CD4-positive, alpha-beta memory T cell (primary cell): ENCODE measurements around the gene MIEF1. TPM values are rescaled to one million over a fixed set of nuclear protein-coding genes. Genes with fewer than 3 reads are reported as not detected.
A peak's percentile ranks its signal among the peaks of the same experiment; 100 is the strongest.

Experiments
- CTCF ChIA-PET: fragments of 350-600 bp; sonication (Branson Sonifier 250); formaldehyde crosslinking; loops from one replicate; lab custom pipeline; 2021; ENCODE audit warnings: inconsistent platforms; ENCODE audit not compliant: partially characterized antibody; lab: Charles Lee
- POLR2A ChIA-PET: fragments of 350-600 bp; sonication (Branson Sonifier 250); formaldehyde crosslinking; loops from one replicate; lab custom pipeline; 2021; ENCODE audit not compliant: partially characterized antibody; lab: Charles Lee
- DNase-seq, 5 donors: peaks; one replicate each; pipeline versions ENCODE4 v3.0.0 to v3.0.0-alpha.2; 2020 to 2022; ENCODE audit warnings: mixed read lengths in 1 of 5
- H3K27ac ChIP-seq: one replicate; pipeline ENCODE4 v1.7.0; 2013; ENCODE audit warnings: low read depth, low read length
- H3K27me3 ChIP-seq: 2 replicates; pipeline ENCODE4 v1.7.0; 2013; ENCODE audit warnings: mild to moderate bottlenecking, low read length, moderate library complexity; ENCODE audit not compliant: insufficient read depth
- H3K36me3 ChIP-seq: 2 replicates; pipeline ENCODE4 v1.7.0; 2013; ENCODE audit warnings: mild to moderate bottlenecking, low read length, moderate library complexity; ENCODE audit not compliant: insufficient read depth
- H3K4me1 ChIP-seq: 2 replicates; pipeline ENCODE4 v1.7.0; 2013; ENCODE audit warnings: mild to moderate bottlenecking, low read length, moderate library complexity; ENCODE audit not compliant: insufficient read depth
- H3K4me3 ChIP-seq, 2 donors: one replicate each; pipeline ENCODE4 v1.7.0; 2013; ENCODE audit warnings: low read length in 2 of 2, mild to moderate bottlenecking in 1 of 2
- H3K9me3 ChIP-seq, 2 donors: one replicate each; pipeline ENCODE4 v1.7.0; 2013; ENCODE audit warnings: low read length in 2 of 2, control low read depth in 1 of 2; ENCODE audit not compliant: control insufficient read depth in 1 of 2
- H3K27ac Mint-ChIP-seq, 7 donors: one replicate each; pipeline ENCODE4 v1.8.0; 2020 to 2021; ENCODE audit warnings: mixed read lengths in 7 of 7, mild to moderate bottlenecking in 6 of 7, inconsistent platforms in 3 of 7, moderate library complexity in 3 of 7
- H3K27me3 Mint-ChIP-seq, 2 donors: one replicate each; pipeline ENCODE4 v1.8.0; 2020 to 2021; ENCODE audit warnings: mixed read lengths in 2 of 2
- H3K36me3 Mint-ChIP-seq, 2 donors: one replicate each; pipeline ENCODE4 v1.8.0; 2020 to 2021; ENCODE audit warnings: mixed read lengths in 2 of 2, inconsistent platforms in 1 of 2, mild to moderate bottlenecking in 1 of 2
- H3K4me1 Mint-ChIP-seq, 4 donors: one replicate each; pipeline ENCODE4 v1.8.0; 2020 to 2021; ENCODE audit warnings: mixed read lengths in 4 of 4, mild to moderate bottlenecking in 1 of 4
- H3K4me3 Mint-ChIP-seq, 8 donors: one replicate each; pipeline ENCODE4 v1.8.0; 2020 to 2021; ENCODE audit warnings: mixed read lengths in 8 of 8, mild to moderate bottlenecking in 7 of 8, moderate library complexity in 6 of 8, inconsistent platforms in 3 of 8
- H3K9me3 Mint-ChIP-seq, 8 donors: one replicate each; pipeline ENCODE4 v1.8.0; 2020 to 2021; ENCODE audit warnings: mixed read lengths in 8 of 8, mild to moderate bottlenecking in 5 of 8, inconsistent platforms in 3 of 8, moderate library complexity in 1 of 8
- intact Hi-C: fragments of 100-400 bp; cut with micrococcal nuclease; formaldehyde crosslinking; loops from one replicate; pipeline ENCODE4 v1.15.1; 2023
- polyA plus RNA-seq, 2 donors: library from polyadenylated mRNA; unstranded; fragments of 300-500 nt; fragmentation: Illumina TruSeq; gene quantifications; one replicate each; pipeline ENCODE4 v1.2.3, GENCODE V29; 2021
- total RNA-seq, 2 experiments: library from RNA; stranded (reverse); gene quantifications; one replicate each; pipeline ENCODE4 v1.2.3, GENCODE V29; 2021

The MIEF1 gene
- total and polyA plus RNA-seq, 4 experiments from 2014 or later, result 15.4 to 44.3 (median 34.0) TPM

- Mint-ChIP-seq H3K9me3 (no peaks in the 10 kb centered on the region), H3K27me3 (no peaks in the 10 kb centered on the region), H3K4me1 (peaks cover 5 to 13% (median 9%) of the 10 kb centered on the region in 4 donors), H3K36me3 (no peaks in the 10 kb centered on the region), H3K27ac (peak overlapping the region in 6 of 7 donors; percentile 10 to 81 (median 44)), H3K4me3 (peak overlapping the region in 2 of 8 donors; percentile 17 to 71)
- Histone ChIP-seq H3K27me3 (no peaks in the 10 kb centered on the region), H3K4me1 (peaks cover 6% of the 10 kb centered on the region), H3K36me3 (no peaks in the 10 kb centered on the region), H3K27ac (no peak overlapping the region), H3K4me3 (no peak overlapping the region), H3K9me3 (no peaks in the 10 kb centered on the region)
- intact Hi-C loops, result loop anchor here (1.0 kb wide), 1 partner anchor 42 kb away; the partner anchor contains the start of gene RPS19BP1
- ChIA-PET POLR2A (interaction anchor here (0.6 to 6.5 kb wide), 10 partner anchors 12 to 554 kb away, joined by 3 to 83 read pairs (median 8); partner anchors contain the start of genes ATF4, MIEF1, RPL3 and RPS19BP1), CTCF (interaction anchor here (0.6 to 11.6 kb wide), 10 partner anchors 10 to 534 kb away, joined by 3 to 345 read pairs (median 6); partner anchors contain the start of genes ATF4, MIEF1, RPS19BP1 and TAB1)
- peak; percentile 66 to 83 (median 77) for DNase-seq
Measured at GRCh38 chr22:39490135-39490798, 11.8 kb upstream of the MIEF1 start.

- Histone ChIP-seq H3K27me3 (no peaks in the 10 kb centered on the region), H3K4me3 (no peak overlapping the region), H3K9me3 (no peaks in the 10 kb centered on the region), H3K27ac (no peak overlapping the region), H3K4me1 (peaks cover 6% of the 10 kb centered on the region), H3K36me3 (no peaks in the 10 kb centered on the region)
- DNase-seq, result no peak
- no peaks in the 10 kb centered on the region for H3K9me3 Mint-ChIP-seq
- no peaks in the 10 kb centered on the region for H3K27me3 Mint-ChIP-seq
- ChIA-PET CTCF (interaction anchor here (1.2 to 11.6 kb wide), 8 partner anchors 10 to 533 kb away, joined by 5 to 345 read pairs (median 7); partner anchors contain the start of genes ATF4, MIEF1, RPS19BP1 and TAB1), POLR2A (interaction anchor here (0.6 to 6.5 kb wide), 5 partner anchors 11 to 171 kb away, joined by 4 to 83 read pairs (median 10); partner anchors contain the start of genes ATF4, MIEF1, RPL3 and RPS19BP1)
- no peaks in the 10 kb centered on the region for H3K36me3 Mint-ChIP-seq
- peaks cover 5 to 14% (median 9%) of the 10 kb centered on the region in 4 donors for H3K4me1 Mint-ChIP-seq
- no peak overlapping the region for H3K4me3 Mint-ChIP-seq
- intact Hi-C loops, result loop anchor here (1.0 kb wide), 1 partner anchor 41 kb away; the partner anchor contains the start of gene RPS19BP1
- peak overlapping the region in 3 of 7 donors; percentile 24 to 73 (median 68) for H3K27ac Mint-ChIP-seq
Measured at GRCh38 chr22:39490966-39491680, 11.0 kb upstream of the MIEF1 start.

DNA sequence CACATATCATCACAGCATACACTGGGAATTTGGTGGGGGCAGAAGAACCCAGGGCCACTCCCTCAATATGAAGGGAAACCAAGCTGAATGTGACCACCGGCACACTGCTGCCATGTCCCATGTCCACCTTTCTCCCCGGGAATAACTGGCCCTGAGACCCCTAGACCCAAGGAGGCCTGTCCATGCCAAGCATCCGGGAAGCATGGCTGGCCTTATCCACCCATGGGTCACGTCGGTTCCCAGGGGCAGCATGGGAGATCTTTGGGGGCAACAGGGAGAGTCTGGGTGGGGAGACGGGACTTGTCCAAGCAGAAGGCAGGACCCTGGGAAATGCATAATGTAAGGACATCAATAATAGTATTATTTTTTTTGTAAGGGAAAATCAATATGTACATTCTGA, 10.4 kb upstream of the MIEF1 start:
- CTCF ChIA-PET, result interaction anchor here (2.8 to 11.6 kb wide), 3 partner anchors 25 to 533 kb away, joined by 10 to 345 read pairs (median 77); partner anchors contain the start of gene RPS19BP1
- Mint-ChIP-seq H3K36me3 (no peaks in the 10 kb centered on the region), H3K4me1 (peaks cover 8 to 20% (median 12%) of the 10 kb centered on the region in 4 donors), H3K9me3 (no peaks in the 10 kb centered on the region), H3K27ac (no peak overlapping the region), H3K27me3 (no peaks in the 10 kb centered on the region), H3K4me3 (no peak overlapping the region)
- peaks cover 6% of the 10 kb centered on the region for H3K4me1 ChIP-seq
- H3K27ac ChIP-seq, result no peak overlapping the region
- no peaks in the 10 kb centered on the region for H3K36me3 ChIP-seq
- POLR2A ChIA-PET, result interaction anchor here (0.9 to 6.5 kb wide), 3 partner anchors 10 to 38 kb away, joined by 4 to 83 read pairs (median 38); partner anchors contain the start of genes ATF4, MIEF1 and RPS19BP1
- no peaks in the 10 kb centered on the region for H3K27me3 ChIP-seq
- H3K4me3 ChIP-seq, result no peak overlapping the region
- intact Hi-C loops, result no loop called here
- DNase-seq, result no peak
- no peaks in the 10 kb centered on the region for H3K9me3 ChIP-seq

DNA sequence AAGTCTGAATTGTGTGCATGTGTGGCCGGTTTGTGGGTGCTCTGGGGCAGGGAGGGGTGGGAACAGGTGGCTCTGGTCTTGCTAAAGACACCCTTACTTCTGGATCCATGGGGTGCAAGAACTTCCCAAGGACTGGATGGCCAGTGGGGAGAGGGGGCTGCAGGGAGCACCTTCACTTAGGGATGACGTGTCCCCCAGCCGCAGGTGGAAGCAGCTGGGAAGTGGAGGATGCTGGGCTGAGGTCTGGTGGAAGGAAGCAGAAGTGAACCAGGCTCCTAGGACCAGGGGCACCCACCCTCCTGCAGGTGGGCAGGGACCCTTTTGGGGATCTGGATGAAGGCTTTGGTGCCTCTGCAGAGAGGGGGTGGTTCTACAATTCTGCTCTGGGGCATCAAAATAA, 9.9 kb upstream of the MIEF1 start:
- Mint-ChIP-seq H3K27me3 (no peaks in the 10 kb centered on the region), H3K9me3 (no peaks in the 10 kb centered on the region), H3K4me3 (no peak overlapping the region), H3K4me1 (peaks cover 8 to 20% (median 12%) of the 10 kb centered on the region in 4 donors), H3K36me3 (no peaks in the 10 kb centered on the region), H3K27ac (no peak overlapping the region)
- intact Hi-C loops, result no loop called here
- no peak for DNase-seq
- CTCF ChIA-PET, result interaction anchor here (0.7 to 11.6 kb wide), 8 partner anchors 10 to 533 kb away, joined by 3 to 345 read pairs (median 14); partner anchors contain the start of genes MIEF1, RPS19BP1 and TAB1
- Histone ChIP-seq H3K9me3 (no peaks in the 10 kb centered on the region), H3K27ac (no peak overlapping the region), H3K36me3 (no peaks in the 10 kb centered on the region), H3K4me1 (peaks cover 6% of the 10 kb centered on the region), H3K4me3 (no peak overlapping the region), H3K27me3 (no peaks in the 10 kb centered on the region)
- POLR2A ChIA-PET, result interaction anchor here (0.9 to 6.5 kb wide), 4 partner anchors 10 to 38 kb away, joined by 4 to 83 read pairs (median 24); partner anchors contain the start of genes ATF4, MIEF1 and RPS19BP1

- H3K27ac ChIP-seq, result no peak overlapping the region
- Mint-ChIP-seq H3K27me3 (no peaks in the 10 kb centered on the region), H3K27ac (peak overlapping the region in 4 of 7 donors; percentile 2 to 45 (median 35)), H3K9me3 (no peaks in the 10 kb centered on the region), H3K4me1 (peaks cover 8 to 20% (median 13%) of the 10 kb centered on the region in 4 donors), H3K4me3 (no peak overlapping the region), H3K36me3 (no peaks in the 10 kb centered on the region)
- H3K27me3 ChIP-seq, result no peaks in the 10 kb centered on the region
- H3K9me3 ChIP-seq, result no peaks in the 10 kb centered on the region
- DNase-seq, result no peak
- ChIA-PET POLR2A (interaction anchor here (1.0 to 6.5 kb wide), 7 partner anchors 9 to 174 kb away, joined by 3 to 83 read pairs (median 7); partner anchors contain the start of genes ATF4, MIEF1 and RPL3), CTCF (interaction anchor here (0.5 to 11.6 kb wide), 24 partner anchors 8 to 854 kb away, joined by 3 to 345 read pairs (median 4); partner anchors contain the start of genes ATF4, MIEF1, RPS19BP1 and TAB1)
- peaks cover 6% of the 10 kb centered on the region for H3K4me1 ChIP-seq
- intact Hi-C loops, result loop anchor here (1.0 kb wide), 2 partner anchors 21 to 531 kb away; no protein-coding TSS in a partner anchor
- no peak overlapping the region for H3K4me3 ChIP-seq
- H3K36me3 ChIP-seq, result no peaks in the 10 kb centered on the region
Measured at GRCh38 chr22:39493759-39494158, 8.3 kb upstream of the MIEF1 start.

DNA sequence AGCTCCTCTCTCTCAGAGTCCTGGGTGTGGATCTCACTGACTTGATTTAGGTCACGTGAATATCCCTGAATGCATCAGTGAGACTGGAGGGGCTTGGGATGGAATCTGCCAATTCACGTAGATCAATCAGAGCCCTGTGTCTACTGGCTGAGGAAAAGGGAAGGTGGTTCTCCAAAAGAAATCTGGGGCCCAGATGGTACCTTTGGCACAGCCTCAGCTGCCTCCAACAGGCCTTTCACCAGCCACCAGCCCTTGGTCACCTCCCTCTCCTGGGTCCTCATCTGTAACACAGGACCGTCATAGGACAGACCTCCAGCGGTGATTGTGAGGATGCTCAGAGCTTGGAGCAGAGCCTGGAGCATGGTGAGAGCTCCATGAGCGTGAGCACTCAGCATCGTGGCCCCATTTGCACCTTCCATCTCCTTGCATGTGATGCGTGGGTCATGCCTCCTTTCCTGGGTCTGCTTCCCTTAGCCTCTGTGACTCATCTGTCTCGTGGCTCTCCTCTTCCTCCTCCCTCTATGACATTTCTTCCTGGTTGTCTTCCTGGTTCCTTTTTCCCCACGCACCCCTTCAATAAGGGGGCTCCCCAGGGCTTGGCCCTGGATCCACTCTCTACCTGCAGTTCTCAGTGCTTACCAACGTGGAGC, 7.5 kb upstream of the MIEF1 start:
- Histone ChIP-seq H3K4me3 (no peak overlapping the region), H3K36me3 (no peaks in the 10 kb centered on the region), H3K9me3 (no peaks in the 10 kb centered on the region), H3K27ac (no peak overlapping the region), H3K4me1 (peaks cover 6% of the 10 kb centered on the region), H3K27me3 (no peaks in the 10 kb centered on the region)
- Mint-ChIP-seq H3K27me3 (no peaks in the 10 kb centered on the region), H3K4me1 (peaks cover 8 to 20% (median 13%) of the 10 kb centered on the region in 4 donors), H3K9me3 (no peaks in the 10 kb centered on the region), H3K4me3 (peak overlapping the region in 1 of 8 donors; percentile 17), H3K27ac (peak overlapping the region in 2 of 7 donors; percentile 25 to 77), H3K36me3 (no peaks in the 10 kb centered on the region)
- POLR2A ChIA-PET, result interaction anchor here (1.1 to 6.5 kb wide), 6 partner anchors 8 to 82 kb away, joined by 3 to 83 read pairs (median 8); partner anchors contain the start of genes ATF4 and MIEF1
- intact Hi-C loops, result loop anchor here (1.0 kb wide), 2 partner anchors 35 to 542 kb away; no protein-coding TSS in a partner anchor
- CTCF ChIA-PET, result interaction anchor here (1.0 to 11.6 kb wide), 17 partner anchors 13 to 853 kb away, joined by 3 to 345 read pairs (median 5); partner anchors contain the start of genes ATF4, RPS19BP1 and TAB1
- DNase-seq, result no peak
